Right atrium auricular region (tissue), 2 donors: ENCODE results near the gene NANOS3. TPM values are rescaled to one million over a fixed set of nuclear protein-coding genes. Genes with fewer than 3 reads are reported as not detected.

Source experiments
- DNase-seq: peaks from one replicate; pipeline ENCODE4 v3.0.0-alpha.2; 2019; ENCODE audit warnings: low spot score
- H3K27ac ChIP-seq, 2 donors: fragments of 200-600 bp; sonication (generic); 1 replicate in 1 of 2; 2 replicates in 1 of 2; pipeline ENCODE4 v1.5.1; 2016 to 2019
- H3K27me3 ChIP-seq, 2 donors: fragments of 200-600 bp; sonication (generic); one replicate each; pipeline versions ENCODE4 v1.5.1 to v1.6.0; 2017 to 2019
- H3K36me3 ChIP-seq: fragments of 200-600 bp; sonication (generic); one replicate; pipeline ENCODE4 v1.5.1; 2016
- H3K4me1 ChIP-seq, 2 donors: fragments of 200-600 bp; sonication (generic); one replicate each; pipeline versions ENCODE4 v1.5.1 to v1.6.0; 2017 to 2019
- H3K4me3 ChIP-seq, 2 donors: fragments of 200-600 bp; sonication (generic); 1 replicate in 1 of 2; 2 replicates in 1 of 2; pipeline ENCODE4 v1.5.1; 2017 to 2019; ENCODE audit warnings: mild to moderate bottlenecking in 1 of 2, moderate library complexity in 1 of 2
- H3K9me3 ChIP-seq, 2 donors: fragments of 200-600 bp; sonication (generic); one replicate each; pipeline ENCODE4 v1.5.1; 2019
- total RNA-seq, 2 donors: library from RNA; depleted of rRNA; stranded (reverse); fragments of >200 nt; gene quantifications; one replicate each; pipeline ENCODE4 v1.1.0, GENCODE V29; 2016
- TF ChIP-seq, protein P1 (sequence below), 2 donors: fragments of 200-600 bp; sonication (generic); IDR thresholded peaks; one replicate each; pipeline ENCODE4 v1.5.1; 2019; ENCODE audit warnings: antibody characterized with exemption in 2 of 2

The NANOS3 gene
- total RNA-seq, 2 donors from 2014 or later: not detected

DNA sequence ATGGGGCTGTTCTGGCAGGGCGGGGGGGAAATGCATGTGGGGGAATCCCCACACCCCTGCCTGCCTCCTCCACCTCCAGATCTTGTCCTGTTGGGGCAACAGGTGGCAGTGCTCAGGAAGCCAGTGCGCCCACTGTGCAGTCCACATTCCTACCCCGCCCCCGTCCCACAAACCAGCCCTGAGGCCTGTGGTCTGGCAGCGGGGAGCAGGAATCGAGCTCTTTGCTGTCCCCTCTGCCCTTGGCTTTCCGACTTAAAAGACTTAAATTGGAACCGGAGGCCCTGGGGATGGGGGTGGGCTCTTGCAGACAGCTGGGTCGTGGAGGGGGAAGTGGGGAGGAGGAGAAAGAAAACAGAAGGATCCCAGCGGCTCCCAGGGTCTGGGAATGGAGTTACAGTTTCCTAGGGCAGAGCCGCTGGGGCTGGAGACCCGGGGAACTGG lies 4.3 kb downstream of the NANOS3 start:
- Histone ChIP-seq H3K4me1 (peaks cover 0 to 22% of the 10 kb centered on the region in 2 donors), H3K27me3 (no peaks in the 10 kb centered on the region), H3K4me3 (no peak overlapping the region), H3K27ac (peak overlapping the region in 1 of 2 donors; percentile 82), H3K36me3 (no peaks in the 10 kb centered on the region), H3K9me3 (no peaks in the 10 kb centered on the region)
- no peak for DNase-seq
- TF ChIP-seq, protein P1, sequence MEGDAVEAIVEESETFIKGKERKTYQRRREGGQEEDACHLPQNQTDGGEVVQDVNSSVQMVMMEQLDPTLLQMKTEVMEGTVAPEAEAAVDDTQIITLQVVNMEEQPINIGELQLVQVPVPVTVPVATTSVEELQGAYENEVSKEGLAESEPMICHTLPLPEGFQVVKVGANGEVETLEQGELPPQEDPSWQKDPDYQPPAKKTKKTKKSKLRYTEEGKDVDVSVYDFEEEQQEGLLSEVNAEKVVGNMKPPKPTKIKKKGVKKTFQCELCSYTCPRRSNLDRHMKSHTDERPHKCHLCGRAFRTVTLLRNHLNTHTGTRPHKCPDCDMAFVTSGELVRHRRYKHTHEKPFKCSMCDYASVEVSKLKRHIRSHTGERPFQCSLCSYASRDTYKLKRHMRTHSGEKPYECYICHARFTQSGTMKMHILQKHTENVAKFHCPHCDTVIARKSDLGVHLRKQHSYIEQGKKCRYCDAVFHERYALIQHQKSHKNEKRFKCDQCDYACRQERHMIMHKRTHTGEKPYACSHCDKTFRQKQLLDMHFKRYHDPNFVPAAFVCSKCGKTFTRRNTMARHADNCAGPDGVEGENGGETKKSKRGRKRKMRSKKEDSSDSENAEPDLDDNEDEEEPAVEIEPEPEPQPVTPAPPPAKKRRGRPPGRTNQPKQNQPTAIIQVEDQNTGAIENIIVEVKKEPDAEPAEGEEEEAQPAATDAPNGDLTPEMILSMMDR (IDR thresholded peaks at IDR 0.05): no peak

DNA sequence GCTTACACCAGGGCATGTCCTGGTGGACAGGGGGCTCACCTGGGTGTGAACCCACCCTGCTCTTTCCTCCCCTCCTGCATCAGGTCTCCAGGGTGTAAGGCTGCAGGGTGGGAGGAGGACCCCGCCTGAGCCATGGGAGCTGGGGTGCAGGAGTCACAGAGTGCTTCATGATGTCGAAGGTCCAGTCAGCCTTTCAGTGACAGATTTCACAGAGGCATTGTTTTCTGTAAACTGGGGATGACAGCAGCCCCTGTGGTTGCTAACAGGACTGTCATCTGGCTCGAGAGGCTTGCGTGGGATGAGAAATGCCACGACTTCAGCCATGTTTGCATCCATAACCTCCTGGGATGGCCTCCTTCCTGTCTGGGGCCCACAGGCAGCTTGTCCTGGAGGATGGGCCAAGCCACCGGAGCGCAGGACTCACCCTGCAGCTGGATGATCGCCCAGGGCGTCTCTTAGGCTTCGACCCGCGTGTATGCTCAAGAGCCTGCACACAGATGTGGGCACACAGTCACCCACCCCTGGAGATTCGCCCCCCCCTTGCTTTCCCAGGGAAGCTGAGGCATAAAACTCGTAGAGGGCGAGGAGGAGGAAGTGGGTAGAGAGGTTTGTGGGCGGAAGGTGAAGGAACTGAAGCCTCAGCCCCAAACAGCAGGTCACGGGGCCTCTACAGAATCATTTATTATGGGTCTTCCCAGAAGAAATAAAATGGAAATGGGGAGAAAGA lies 4.9 kb downstream of the NANOS3 start:
- TF ChIP-seq, protein P1 (IDR thresholded peaks at IDR 0.05): no peak
- DNase-seq: no peak
- H3K27ac ChIP-seq: peak overlapping the region; percentile 16 to 82

DNA sequence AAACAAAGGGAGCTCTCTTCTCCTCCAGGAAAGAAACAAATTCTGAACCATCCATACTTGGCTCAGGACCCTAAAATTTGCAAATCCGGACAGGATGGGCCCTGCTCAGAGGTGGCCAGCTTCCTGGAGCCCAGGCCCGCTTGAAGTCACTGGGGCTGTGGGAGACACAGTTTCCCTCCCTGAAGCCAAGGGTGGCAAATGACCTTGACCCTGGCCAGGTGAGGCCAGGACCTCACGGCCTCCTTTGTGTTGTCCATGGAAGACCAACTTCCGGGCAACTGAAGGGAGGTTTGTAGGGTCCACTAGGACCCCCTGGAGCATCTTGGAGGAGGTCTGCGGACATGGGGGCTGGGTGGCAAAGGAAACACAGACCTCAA lies 5.5 kb downstream of the NANOS3 start:
- no peak for DNase-seq
- Histone ChIP-seq H3K9me3 (no peaks in the 10 kb centered on the region), H3K4me1 (peaks cover 0 to 22% of the 10 kb centered on the region in 2 donors), H3K4me3 (no peak overlapping the region), H3K27ac (no peak overlapping the region), H3K27me3 (no peaks in the 10 kb centered on the region), H3K36me3 (no peaks in the 10 kb centered on the region)
- TF ChIP-seq, protein P1 (IDR thresholded peaks at IDR 0.05): no peak

More for the DNA sequence above, 4.9 kb downstream of the NANOS3 start:
- Histone ChIP-seq H3K9me3 (no peaks in the 10 kb centered on the region), H3K4me1 (peaks cover 0 to 22% of the 10 kb centered on the region in 2 donors), H3K36me3 (no peaks in the 10 kb centered on the region), H3K27me3 (no peaks in the 10 kb centered on the region), H3K4me3 (no peak overlapping the region)

DNA sequence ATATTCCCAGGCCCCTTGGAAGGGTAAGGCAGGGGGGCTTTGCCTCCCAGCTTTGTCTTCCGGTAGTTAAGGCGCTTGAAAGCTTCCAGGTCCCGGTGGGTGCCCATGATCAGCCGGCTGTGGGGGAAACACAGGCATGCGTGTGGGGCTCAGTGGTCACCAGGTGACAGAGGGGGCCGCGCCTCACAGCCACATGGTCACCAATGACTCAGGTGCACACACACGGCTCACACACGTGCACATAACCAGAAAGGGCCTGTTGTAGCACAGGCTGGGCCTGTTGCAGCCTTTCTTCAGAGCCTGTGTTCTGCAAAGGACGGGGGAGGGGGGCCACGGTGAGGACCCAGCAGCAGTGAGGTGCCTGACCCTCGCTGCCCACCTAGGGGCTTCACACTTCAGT lies 5.9 kb downstream of the NANOS3 start:
- no peak overlapping the region for H3K27ac ChIP-seq
- peaks cover 0 to 22% of the 10 kb centered on the region in 2 donors for H3K4me1 ChIP-seq
- H3K9me3 ChIP-seq: no peaks in the 10 kb centered on the region
- H3K27me3 ChIP-seq: no peaks in the 10 kb centered on the region
- DNase-seq: no peak
- H3K36me3 ChIP-seq: no peaks in the 10 kb centered on the region
- TF ChIP-seq, protein P1 (IDR thresholded peaks at IDR 0.05): no peak
- no peak overlapping the region for H3K4me3 ChIP-seq

DNA sequence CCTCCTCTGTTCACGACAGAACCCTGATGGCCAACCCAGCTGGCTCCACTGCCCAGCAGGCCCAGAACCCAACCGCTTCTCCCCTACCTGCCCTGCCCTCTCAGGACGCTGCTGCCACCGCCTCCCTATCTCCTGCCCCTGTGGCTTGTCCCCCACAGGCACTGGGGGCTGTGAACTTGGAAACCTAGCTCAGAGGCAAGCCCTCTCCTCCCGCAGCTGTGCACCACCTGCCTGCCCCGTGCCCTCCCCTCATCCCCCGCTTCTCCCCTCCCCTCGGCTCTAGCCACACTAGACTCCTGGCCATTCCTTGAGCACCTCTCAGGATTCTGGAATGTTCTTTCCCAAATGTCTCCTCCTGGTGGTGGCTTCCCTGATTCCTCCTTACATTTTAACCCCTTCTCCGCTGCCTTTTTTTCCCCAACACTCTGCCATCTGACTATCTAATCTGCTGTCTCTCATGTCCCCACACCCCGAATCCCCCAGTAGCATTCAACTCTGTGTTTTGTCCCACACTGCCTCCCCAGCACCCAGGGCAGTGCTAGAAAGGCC lies 6.7 kb downstream of the NANOS3 start:
- Histone ChIP-seq H3K4me1 (peaks cover 0 to 22% of the 10 kb centered on the region in 2 donors), H3K27ac (no peak overlapping the region), H3K27me3 (no peaks in the 10 kb centered on the region), H3K9me3 (no peaks in the 10 kb centered on the region), H3K4me3 (no peak overlapping the region), H3K36me3 (no peaks in the 10 kb centered on the region)
- no peak for DNase-seq
- TF ChIP-seq, protein P1 (IDR thresholded peaks at IDR 0.05): no peak
